Transverse colon (tissue), 4 donors: ENCODE data around the gene FBXO3. TPM values are rescaled to one million over a fixed set of nuclear protein-coding genes. Genes with fewer than 3 reads are reported as not detected.

Experiments
- DNase-seq: peaks from one replicate; pipeline ENCODE4 v3.0.0-alpha.2; 2019
- H3K27ac ChIP-seq, 4 donors: fragments of 200-600 bp; sonication (generic); 2 replicates each; pipeline ENCODE4 v1.5.1; 2016 to 2018; ENCODE audit warnings: inconsistent platforms in 4 of 4
- H3K27me3 ChIP-seq: fragments of 200-600 bp; sonication (generic); 2 replicates; pipeline ENCODE4 v1.5.1; 2017; ENCODE audit warnings: inconsistent platforms
- H3K36me3 ChIP-seq, 4 donors: fragments of 200-600 bp; sonication (generic); 2 replicates each; pipeline ENCODE4 v1.5.1; 2017 to 2019; ENCODE audit warnings: inconsistent platforms in 4 of 4
- H3K4me1 ChIP-seq, 4 donors: fragments of 200-600 bp; sonication (generic); 2 replicates each; pipeline ENCODE4 v1.5.1; 2017 to 2020; ENCODE audit warnings: inconsistent platforms in 4 of 4
- H3K4me3 ChIP-seq, 4 donors: fragments of 200-600 bp; sonication (generic); 1 replicate in 1 of 4; 2 replicates in 3 of 4; pipeline versions ENCODE4 v1.5.1 to v1.6.1; 2017 to 2019; ENCODE audit warnings: inconsistent platforms in 4 of 4
- H3K9me3 ChIP-seq, 2 donors: fragments of 200-600 bp; sonication (generic); 2 replicates each; pipeline ENCODE4 v1.5.1; 2017 to 2019; ENCODE audit warnings: inconsistent platforms in 2 of 2
- CTCF ChIP-seq, 5 experiments: fragments of 200-600 bp in 3 of 5; fragments of 450-650 bp in 2 of 5; sonication (generic) in 3 of 5; IDR thresholded peaks; 1 replicate in 2 of 5; 2 replicates in 3 of 5; pipeline ENCODE4 v1.5.1; 2016 to 2017; ENCODE audit warnings: antibody characterized with exemption in 5 of 5, inconsistent platforms in 3 of 5, mild to moderate bottlenecking in 2 of 5, moderate library complexity in 1 of 5
- EP300 ChIP-seq: sonication (generic); formaldehyde crosslinking; IDR thresholded peaks from one replicate; pipeline ENCODE4 v1.6.1; 2017; ENCODE audit warnings: antibody characterized with exemption, low read depth
- POLR2A ChIP-seq: fragments of 450-650 bp; IDR thresholded peaks from one replicate; pipeline ENCODE4 v1.6.1; 2016; ENCODE audit warnings: antibody characterized with exemption, mild to moderate bottlenecking, moderate library complexity
- POLR2AphosphoS5 ChIP-seq, 3 donors: sonication (generic); formaldehyde crosslinking; IDR thresholded peaks; one replicate each; pipeline ENCODE4 v1.6.1; 2016; ENCODE audit warnings: antibody characterized with exemption in 3 of 3
- WGBS, 2 donors: methylation state at CpG; one replicate each; pipeline ENCODE4 v1.1.5; 2018; ENCODE audit warnings: low coverage in 1 of 2; 5-methylcytosine and 5-hydroxymethylcytosine counted together
- in situ Hi-C, 4 donors: fragments of 200-750 bp; cut with MboI; loops; one replicate each; pipeline versions ENCODE4 v1.15.0 to v1.15.1; 2017; ENCODE audit warnings: low sequenced_read_pairs in 3 of 4, low pct_ligation_motif_present in 1 of 4, low pct_unique_long_range_greater_than_20kb in 1 of 4
- intact Hi-C: fragments of 100-400 bp; cut with DNase I; formaldehyde crosslinking; loops from one replicate; pipeline ENCODE4 v1.15.1; 2023; ENCODE audit warnings: low total_unique reads
- total RNA-seq, 4 donors: library from RNA; depleted of rRNA; stranded (reverse); fragments of >200 nt; gene quantifications; one replicate each; pipeline ENCODE4 v1.1.0, GENCODE V29; 2016

FBXO3 gene
- total RNA-seq, 4 donors from 2014 or later: 9.0 to 48.5 (median 30.7) TPM

DNA sequence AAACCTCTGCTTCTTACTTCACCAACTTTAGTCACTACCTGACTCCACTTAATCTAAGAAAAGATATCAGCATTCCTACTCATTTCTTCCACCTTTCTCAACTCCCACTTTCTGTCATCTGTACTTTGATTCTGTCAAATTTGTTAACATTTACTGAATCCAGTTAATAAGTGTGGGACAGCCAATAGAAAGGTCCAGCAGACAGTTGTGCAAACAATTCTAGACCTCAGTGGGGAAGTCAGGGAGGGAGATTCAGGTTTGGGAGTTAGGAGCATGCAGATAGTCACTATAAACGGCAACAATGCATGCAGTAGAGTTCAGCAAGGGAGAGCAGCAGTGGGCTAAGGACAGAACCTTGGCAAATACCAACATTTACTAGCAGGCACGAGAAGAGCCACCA lies 4.1 kb downstream of the FBXO3 start:
- Histone ChIP-seq H3K27ac (no peak overlapping the region), H3K9me3 (no peaks in the 10 kb centered on the region), H3K4me1 (peaks cover 10 to 25% (median 18%) of the 10 kb centered on the region in 4 donors), H3K36me3 (peaks cover 0 to 43% (median 8%) of the 10 kb centered on the region in 4 donors), H3K4me3 (no peak overlapping the region), H3K27me3 (no peaks in the 10 kb centered on the region)
- DNase-seq: no peak
- in situ Hi-C loops (no loop called here), intact Hi-C loops (no loop called here)
- WGBS, 2 donors: 86% methylated on average over 1 to 2 of the region's 2 CpGs
- TF ChIP-seq EP300 (no peak), CTCF (IDR thresholded peaks at IDR 0.05) (no peak), POLR2AphosphoS5 (IDR thresholded peaks at IDR 0.05) (no peak)

- no peak overlapping the region for H3K27ac ChIP-seq
- in situ Hi-C loops: no loop called here
- H3K27me3 ChIP-seq: no peaks in the 10 kb centered on the region
- 87 to 98% methylated on average over 4 of the region's 4 CpGs for WGBS, 2 donors
- DNase-seq: no peak
- intact Hi-C loops: no loop called here
- no peaks in the 10 kb centered on the region for H3K9me3 ChIP-seq
- H3K4me3 ChIP-seq: no peak overlapping the region
- peaks cover 4 to 19% (median 12%) of the 10 kb centered on the region in 4 donors for H3K4me1 ChIP-seq
- H3K36me3 ChIP-seq: peaks cover 0 to 50% (median 8%) of the 10 kb centered on the region in 4 donors
- TF ChIP-seq CTCF (IDR thresholded peaks at IDR 0.05): no peak
- TF ChIP-seq POLR2AphosphoS5 (IDR thresholded peaks at IDR 0.05): no peak
- no peak for TF ChIP-seq EP300
- TF ChIP-seq POLR2A: no peak
Measured at GRCh38 chr11:33769542-33769941, 4.8 kb downstream of the FBXO3 start.

DNA sequence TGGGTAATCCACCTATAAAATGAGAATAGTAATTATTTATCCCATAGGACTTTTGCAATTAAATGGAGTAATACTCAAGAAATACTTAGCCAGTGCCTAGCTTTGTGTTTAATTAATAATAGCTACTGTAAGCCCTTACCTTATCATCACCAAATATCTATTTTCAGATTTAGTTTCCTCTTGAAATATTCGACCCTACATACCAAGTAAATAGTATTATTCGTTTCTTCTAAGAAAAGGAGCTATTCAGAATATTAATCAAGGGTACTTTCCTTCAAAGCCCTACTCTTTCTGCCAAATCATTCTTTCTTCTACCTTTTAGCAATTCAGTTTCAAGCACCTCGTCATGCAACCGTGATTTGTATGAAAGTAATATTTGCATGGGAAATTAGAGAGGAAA lies 6.7 kb downstream of the FBXO3 start:
- H3K9me3 ChIP-seq: no peaks in the 10 kb centered on the region
- in situ Hi-C loops: no loop called here
- H3K27ac ChIP-seq: no peak overlapping the region
- TF ChIP-seq CTCF (IDR thresholded peaks at IDR 0.05): no peak
- TF ChIP-seq EP300: no peak
- TF ChIP-seq POLR2AphosphoS5 (IDR thresholded peaks at IDR 0.05): no peak
- no peak for TF ChIP-seq POLR2A
- H3K4me3 ChIP-seq: no peak overlapping the region
- intact Hi-C loops: no loop called here
- H3K27me3 ChIP-seq: no peaks in the 10 kb centered on the region
- H3K4me1 ChIP-seq: peaks cover 0 to 10% (median under 1%) of the 10 kb centered on the region in 4 donors
- no peak for DNase-seq
- 73 to 80% methylated on average over 4 of the region's 4 CpGs for WGBS, 2 donors
- peaks cover 0 to 68% (median 9%) of the 10 kb centered on the region in 4 donors for H3K36me3 ChIP-seq

GRCh38 chr11:33766085-33766484 lies 8.2 kb downstream of the FBXO3 start:
- H3K36me3 ChIP-seq: peaks cover 0 to 72% (median 9%) of the 10 kb centered on the region in 4 donors
- TF ChIP-seq POLR2AphosphoS5 (IDR thresholded peaks at IDR 0.05): no peak
- in situ Hi-C loops: no loop called here
- no peak for DNase-seq
- no peaks in the 10 kb centered on the region for H3K4me1 ChIP-seq
- intact Hi-C loops: no loop called here
- H3K9me3 ChIP-seq: no peaks in the 10 kb centered on the region
- H3K27me3 ChIP-seq: no peaks in the 10 kb centered on the region
- H3K27ac ChIP-seq: no peak overlapping the region
- WGBS, 2 donors: 78 to 85% methylated on average over 2 of the region's 2 CpGs
- no peak overlapping the region for H3K4me3 ChIP-seq

GRCh38 chr11:33761471-33761870 lies 12.8 kb downstream of the FBXO3 start:
- no peak for DNase-seq
- TF ChIP-seq POLR2AphosphoS5 (IDR thresholded peaks at IDR 0.05): no peak
- TF ChIP-seq POLR2A: no peak
- TF ChIP-seq CTCF (IDR thresholded peaks at IDR 0.05): no peak
- no peak for TF ChIP-seq EP300
- in situ Hi-C loops: no loop called here
- no peaks in the 10 kb centered on the region for H3K27me3 ChIP-seq
- H3K4me1 ChIP-seq: no peaks in the 10 kb centered on the region
- whole genome bisulfite sequencing, 2 donors: 83% methylated on average over 2 of the region's 2 CpGs; no CpG with 5 or more reads in 1 of the 2 donors
- H3K4me3 ChIP-seq: no peak overlapping the region
- H3K27ac ChIP-seq: no peak overlapping the region
- H3K36me3 ChIP-seq: peaks cover 0 to 71% (median 11%) of the 10 kb centered on the region in 4 donors
- intact Hi-C loops: no loop called here
- no peaks in the 10 kb centered on the region for H3K9me3 ChIP-seq
